Epithelial cell of proximal tubule (primary cell): ENCODE data around the gene AUTS2. TPM values are rescaled to one million over a fixed set of nuclear protein-coding genes. Genes with fewer than 3 reads are reported as not detected.

Experiments
- DNase-seq: peaks from one replicate; pipeline ENCODE4 v3.0.0-alpha.2; 2011; ENCODE audit warnings: low read depth
- H3K4me3 ChIP-seq: 2 replicates; pipeline ENCODE4 v1.5.1; 2011; ENCODE audit warnings: low read depth, mild to moderate bottlenecking, low read length
- CTCF ChIP-seq: conservative IDR thresholded peaks from 2 replicates; pipeline ENCODE4 v1.5.1; 2012; ENCODE audit warnings: low read depth, mild to moderate bottlenecking, low read length
- total RNA-seq: library from RNA; depleted of rRNA; stranded (reverse); fragments of >200 nt; gene quantifications from 2 replicates; pipeline ENCODE4 v1.2.3, GENCODE V29; 2015

The AUTS2 gene
- total RNA-seq, 1 donor from 2014 or later, result 10.0 TPM

- DNase-seq, result no peak
- no peak overlapping the region for H3K4me3 ChIP-seq
- no peak for TF ChIP-seq CTCF
These were observed 150.3 kb downstream of the AUTS2 start for GRCh38 chr7:69748530-69748929.

GRCh38 chr7:69749372-69749979 lies 151.2 kb downstream of the AUTS2 start:
- DNase-seq, result no peak
- no peak overlapping the region for H3K4me3 ChIP-seq
- no peak for TF ChIP-seq CTCF

- TF ChIP-seq CTCF, result no peak
- H3K4me3 ChIP-seq, result no peak overlapping the region
- no peak for DNase-seq
These were observed 151.7 kb downstream of the AUTS2 start for GRCh38 chr7:69749994-69750393.

GRCh38 chr7:69751026-69751425 lies 152.8 kb downstream of the AUTS2 start:
- no peak for TF ChIP-seq CTCF
- no peak for DNase-seq
- H3K4me3 ChIP-seq, result no peak overlapping the region

GRCh38 chr7:69753981-69754380 lies 155.7 kb downstream of the AUTS2 start:
- no peak for DNase-seq
- no peak overlapping the region for H3K4me3 ChIP-seq
- no peak for TF ChIP-seq CTCF

GRCh38 chr7:69754476-69754875 lies 156.2 kb downstream of the AUTS2 start:
- TF ChIP-seq CTCF, result no peak
- H3K4me3 ChIP-seq, result no peak overlapping the region
- DNase-seq, result no peak

- no peak for TF ChIP-seq CTCF
- no peak overlapping the region for H3K4me3 ChIP-seq
- DNase-seq, result no peak
These were observed 158.0 kb downstream of the AUTS2 start for GRCh38 chr7:69756235-69756634.
